IPS-18c (cell line): ENCODE measurements around the gene CGGBP1.

Source experiments
- H3K4me3 ChIP-seq: 2 replicates; pipeline ENCODE4 v1.7.0; 2013; ENCODE audit warnings: low read depth, mild to moderate bottlenecking, low read length, moderate library complexity; ENCODE audit not compliant: insufficient read depth
- H3K9me3 ChIP-seq: one replicate; pipeline ENCODE4 v1.6.1; 2013; ENCODE audit warnings: mild to moderate bottlenecking, low read length, moderate library complexity; ENCODE audit not compliant: control insufficient read depth, insufficient read depth

Gene CGGBP1

DNA sequence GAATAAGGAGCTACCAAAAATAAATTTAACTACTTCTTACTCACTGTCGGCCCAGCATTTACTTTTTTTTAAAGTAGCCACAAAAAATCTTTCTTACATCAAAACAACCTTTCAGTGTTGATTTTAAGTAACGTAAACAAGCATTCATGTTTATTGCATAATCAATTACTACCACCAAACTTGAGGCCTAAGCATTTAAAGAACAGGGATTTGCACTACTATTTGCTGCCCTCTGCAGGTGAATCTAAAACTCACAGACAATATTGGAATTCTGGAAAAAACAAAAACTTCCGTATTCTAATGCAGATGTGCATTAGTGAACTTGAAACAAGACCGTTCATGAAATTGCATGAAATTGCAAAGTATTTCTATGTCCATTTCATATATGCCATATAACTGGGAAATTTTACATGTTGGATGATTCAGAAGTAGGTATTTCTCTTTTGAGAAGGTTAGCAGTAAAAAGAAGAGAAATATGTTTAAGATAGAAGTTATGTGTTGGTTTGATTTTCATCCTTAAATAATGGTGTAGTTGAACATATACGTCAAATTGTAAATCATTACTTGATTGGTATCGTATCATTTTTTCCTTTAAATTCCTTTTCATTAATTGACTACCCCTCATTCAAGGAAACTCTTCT is 55.6 kb downstream of the CGGBP1 start:
- Histone ChIP-seq H3K9me3 (no peaks in the 10 kb centered on the region), H3K4me3 (no peak overlapping the region)

DNA sequence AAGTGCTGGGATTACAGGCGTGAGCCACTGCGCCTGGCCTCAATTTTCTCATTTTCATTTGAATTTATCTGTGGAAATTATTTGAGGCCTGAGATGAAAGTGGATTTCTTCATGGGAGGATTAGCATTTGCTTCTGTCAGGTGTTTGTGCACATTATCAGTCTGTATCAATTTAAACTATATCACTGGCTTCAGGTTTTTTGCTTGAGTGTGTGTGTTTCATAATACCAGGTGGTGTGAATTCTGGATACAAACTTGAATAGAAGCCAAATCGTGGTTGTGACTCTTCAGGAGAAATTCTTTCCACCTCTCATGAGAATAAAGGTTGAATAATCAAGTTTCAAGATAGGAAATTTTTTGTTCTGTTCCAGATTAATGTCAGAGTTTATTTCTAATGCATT is 56.4 kb downstream of the CGGBP1 start:
- Histone ChIP-seq H3K9me3 (no peaks in the 10 kb centered on the region), H3K4me3 (no peak overlapping the region)
